H1 (cell line): ENCODE measurements around the gene KPNA1. TPM values are rescaled to one million over a fixed set of nuclear protein-coding genes. Genes with fewer than 3 reads are reported as not detected.
A peak's percentile ranks its signal among the peaks of the same experiment; 100 is the strongest.

Experiments
- ATF3 ChIP-seq: IDR thresholded peaks from 2 replicates; pipeline ENCODE4 v1.6.1; 2011; ENCODE audit warnings: low read depth, mild to moderate bottlenecking, low read length; ENCODE audit not compliant: insufficient read depth
- CHD1 ChIP-seq: IDR thresholded peaks from 2 replicates; pipeline ENCODE4 v1.6.1; 2012; ENCODE audit warnings: low read depth, low read length, improper control_type of control experiment
- CHD7 ChIP-seq: fragments of 300-600 bp; sonication (generic); IDR thresholded peaks from 2 replicates; pipeline ENCODE4 v1.7.1; 2012; ENCODE audit warnings: low read length, moderate library complexity, mild to moderate bottlenecking, inconsistent platforms; ENCODE audit not compliant: insufficient replicate concordance
- CTCF ChIP-seq, 3 experiments: IDR thresholded peaks; 1 replicate in 2 of 3; 2 replicates in 1 of 3; pipeline versions ENCODE4 v1.5.1 to v1.6.1; 2011; ENCODE audit warnings: low read length in 3 of 3, mild to moderate bottlenecking in 3 of 3, inconsistent platforms in 2 of 3, low read depth in 1 of 3, moderate library complexity in 1 of 3; ENCODE audit not compliant: insufficient read depth in 1 of 3; ENCODE audit errors: control extremely low read depth in 1 of 3
- SIN3A ChIP-seq, 2 experiments: IDR thresholded peaks in 1 of 2; conservative IDR thresholded peaks in 1 of 2; 2 replicates each; pipeline ENCODE4 v1.6.1; 2011 to 2012; ENCODE audit warnings: low read length in 2 of 2, improper control_type of control experiment in 1 of 2, low read depth in 1 of 2, mild to moderate bottlenecking in 1 of 2
- SP2 ChIP-seq: IDR thresholded peaks from 2 replicates; pipeline ENCODE4 v1.6.1; 2012; ENCODE audit warnings: mild to moderate bottlenecking, low read length, inconsistent platforms
- polyA plus RNA-seq, 7 experiments: library from polyadenylated mRNA; depleted of rRNA in 3 of 7; stranded (reverse) in 5 of 7; unstranded in 2 of 7; fragments of >200 nt in 5 of 7; fragments of 200-250 nt in 2 of 7; gene quantifications; 1 replicate in 5 of 7; 2 replicates in 1 of 7; 4 replicates in 1 of 7; pipeline versions ENCODE4 v1.2.1 to v1.2.3, GENCODE V29; 2011 to 2013; ENCODE audit warnings: missing spikeins in 2 of 7, mixed read lengths in 2 of 7
- total RNA-seq: library from RNA; stranded (reverse); fragmentation: NEBNext Ultra II Directional; extraction: Animal tissue kit (Norgen Biotek cat#: 25700); gene quantifications from 2 replicates; pipeline ENCODE4 v1.2.1, GENCODE V29; 2021

KPNA1 gene
- total and polyA plus RNA-seq, 2 of the 8 experiments (the other 6 are each of a cell fraction or from before 2014, with no cell fraction given): 14.8 to 63.0 TPM

- no peak for TF ChIP-seq CHD7
- TF ChIP-seq SIN3A (conservative IDR thresholded peaks at IDR 0.05 in 1 of 2, IDR thresholded peaks at IDR 0.05 in 1 of 2; ENCODE audit: low read depth in 1 of 2, low read length in 2 of 2): peak; percentile 27 to 64; a peak in 2 of 4 replicates
- TF ChIP-seq CTCF (IDR thresholded peaks at IDR 0.05; ENCODE audit: control extremely low read depth in 1 of 3, insufficient read depth in 1 of 3, low read depth in 1 of 3, low read length in 3 of 3): no peak
- TF ChIP-seq CHD1: no peak
- TF ChIP-seq ATF3: no peak
- TF ChIP-seq SP2: no peak
These were observed 131.7 kb downstream of the KPNA1 start, which contains the start of gene MIX23 (continued) for GRCh38 chr3:122382888-122383666.
